Measurements from ENCODE around the gene TBC1D10B. TPM values are rescaled to one million over a fixed set of nuclear protein-coding genes. Genes with fewer than 3 reads are reported as not detected.

Gene TBC1D10B
- total and polyA plus RNA-seq, 7 donors: 24.5 to 50.0 (median 31.6) TPM

- peaks cover 0 to 43% of the 10 kb centered on the region in 2 donors for H3K36me3 ChIP-seq (ENCODE audit: insufficient read depth in 1 of 2, low read depth in 1 of 2)
- H3K9me3 ChIP-seq: no peaks in the 10 kb centered on the region
- ATAC-seq: no peak
- no peak for TF ChIP-seq CTCF (IDR thresholded peaks at IDR 0.05)
- H3K4me3 ChIP-seq: peak overlapping the region; percentile 93
- intact Hi-C loops (cut with DNase I): loop anchor here in 1 of 2 donors (1.0 kb wide), 1 partner anchor 11 kb away; no protein-coding TSS in a partner anchor
- H3K4me1 ChIP-seq: peaks cover 35% of the 10 kb centered on the region
- no peak for DNase-seq
- H3K27ac ChIP-seq: peak overlapping the region; percentile 84
- WGBS, 3 donors: 42 to 58% (median 46%) methylated on average over 10 of the region's 10 CpGs
- no peaks in the 10 kb centered on the region for H3K27me3 ChIP-seq (ENCODE audit: insufficient read depth in 3 of 3, low read length in 2 of 3)
Observed at GRCh38 chr16:30367349-30368009, 2.8 kb downstream of the TBC1D10B start.

GRCh38 chr16:30366511-30366910 lies 3.8 kb downstream of the TBC1D10B start:
- no peak for ATAC-seq
- WGBS, 3 donors: 63 to 74% (median 64%) methylated on average over 4 of the region's 4 CpGs
- intact Hi-C loops (cut with DNase I): no loop called here
- no peak for TF ChIP-seq CTCF (IDR thresholded peaks at IDR 0.05)
- Histone ChIP-seq H3K27ac (no peak overlapping the region), H3K36me3 (ENCODE audit: insufficient read depth in 1 of 2, low read depth in 1 of 2) (peaks cover 0 to 51% of the 10 kb centered on the region in 2 donors), H3K4me3 (peak overlapping the region; percentile 93), H3K9me3 (no peaks in the 10 kb centered on the region), H3K4me1 (peaks cover 26% of the 10 kb centered on the region), H3K27me3 (ENCODE audit: insufficient read depth in 3 of 3, low read length in 2 of 3) (no peaks in the 10 kb centered on the region)
- DNase-seq: no peak

- intact Hi-C loops (cut with DNase I): no loop called here
- no peak overlapping the region for H3K4me3 ChIP-seq
- H3K9me3 ChIP-seq: no peaks in the 10 kb centered on the region
- DNase-seq (no peak), ATAC-seq (no peak)
- peaks cover 0 to 64% of the 10 kb centered on the region in 2 donors for H3K36me3 ChIP-seq (ENCODE audit: insufficient read depth in 1 of 2, low read depth in 1 of 2)
- no peak overlapping the region for H3K27ac ChIP-seq
- no peak for TF ChIP-seq CTCF (IDR thresholded peaks at IDR 0.05)
- peaks cover 22% of the 10 kb centered on the region for H3K4me1 ChIP-seq
- no peaks in the 10 kb centered on the region for H3K27me3 ChIP-seq (ENCODE audit: insufficient read depth in 3 of 3, low read length in 2 of 3)
- WGBS, 3 donors: 59 to 72% (median 62%) methylated on average over 10 of the region's 10 CpGs
Observed at GRCh38 chr16:30365200-30365599, 5.1 kb downstream of the TBC1D10B start.

- DNase-seq (no peak), ATAC-seq (no peak)
- 94 to 97% (median 97%) methylated on average over 7 of the region's 7 CpGs for WGBS, 3 donors
- no peaks in the 10 kb centered on the region for H3K27me3 ChIP-seq (ENCODE audit: insufficient read depth in 3 of 3, low read length in 2 of 3)
- intact Hi-C loops (cut with DNase I): no loop called here
- no peak for TF ChIP-seq CTCF (IDR thresholded peaks at IDR 0.05)
- H3K4me3 ChIP-seq: no peak overlapping the region
- peaks cover 10% of the 10 kb centered on the region for H3K4me1 ChIP-seq
- H3K9me3 ChIP-seq: no peaks in the 10 kb centered on the region
- peaks cover 0 to 92% of the 10 kb centered on the region in 2 donors for H3K36me3 ChIP-seq (ENCODE audit: insufficient read depth in 1 of 2, low read depth in 1 of 2)
- H3K27ac ChIP-seq: no peak overlapping the region
Observed at GRCh38 chr16:30361180-30361579, 9.1 kb downstream of the TBC1D10B start.

- Histone ChIP-seq H3K4me3 (no peak overlapping the region), H3K27me3 (ENCODE audit: insufficient read depth in 3 of 3, low read length in 2 of 3) (no peaks in the 10 kb centered on the region), H3K27ac (no peak overlapping the region), H3K9me3 (no peaks in the 10 kb centered on the region), H3K36me3 (ENCODE audit: insufficient read depth in 1 of 2, low read depth in 1 of 2) (peaks cover 0 to 78% of the 10 kb centered on the region in 2 donors), H3K4me1 (peaks cover 15% of the 10 kb centered on the region)
- TF ChIP-seq CTCF (IDR thresholded peaks at IDR 0.05): no peak
- ATAC-seq (no peak), DNase-seq (no peak)
- intact Hi-C loops (cut with DNase I): no loop called here
- 82 to 83% (median 83%) methylated on average over 6 of the region's 6 CpGs for WGBS, 3 donors
Observed at GRCh38 chr16:30359871-30360170, 10.5 kb downstream of the TBC1D10B start.
